ENCODE measurements around the gene TRPV5.

TRPV5 gene

DNA sequence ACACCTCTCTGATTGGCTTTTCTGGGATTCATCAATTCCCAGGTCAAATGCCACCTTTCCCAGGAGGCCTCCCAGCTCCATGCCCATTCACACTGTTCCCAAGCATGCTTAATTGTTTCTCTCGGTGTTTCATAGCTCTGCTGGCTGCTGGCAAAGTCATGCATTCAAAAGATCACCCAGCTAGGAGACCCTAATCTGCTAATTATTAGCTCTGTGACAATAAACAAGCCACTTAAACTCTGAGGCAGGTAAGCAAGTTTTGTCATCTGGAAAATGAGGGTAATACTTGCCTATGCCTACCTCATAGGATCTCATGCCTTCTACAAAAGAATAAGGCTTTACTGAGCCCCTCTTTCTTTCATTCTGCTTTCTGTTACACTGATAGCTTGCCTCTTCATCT lies 29.4 kb upstream of the TRPV5 start:
- TF ChIP-seq, protein P1, sequence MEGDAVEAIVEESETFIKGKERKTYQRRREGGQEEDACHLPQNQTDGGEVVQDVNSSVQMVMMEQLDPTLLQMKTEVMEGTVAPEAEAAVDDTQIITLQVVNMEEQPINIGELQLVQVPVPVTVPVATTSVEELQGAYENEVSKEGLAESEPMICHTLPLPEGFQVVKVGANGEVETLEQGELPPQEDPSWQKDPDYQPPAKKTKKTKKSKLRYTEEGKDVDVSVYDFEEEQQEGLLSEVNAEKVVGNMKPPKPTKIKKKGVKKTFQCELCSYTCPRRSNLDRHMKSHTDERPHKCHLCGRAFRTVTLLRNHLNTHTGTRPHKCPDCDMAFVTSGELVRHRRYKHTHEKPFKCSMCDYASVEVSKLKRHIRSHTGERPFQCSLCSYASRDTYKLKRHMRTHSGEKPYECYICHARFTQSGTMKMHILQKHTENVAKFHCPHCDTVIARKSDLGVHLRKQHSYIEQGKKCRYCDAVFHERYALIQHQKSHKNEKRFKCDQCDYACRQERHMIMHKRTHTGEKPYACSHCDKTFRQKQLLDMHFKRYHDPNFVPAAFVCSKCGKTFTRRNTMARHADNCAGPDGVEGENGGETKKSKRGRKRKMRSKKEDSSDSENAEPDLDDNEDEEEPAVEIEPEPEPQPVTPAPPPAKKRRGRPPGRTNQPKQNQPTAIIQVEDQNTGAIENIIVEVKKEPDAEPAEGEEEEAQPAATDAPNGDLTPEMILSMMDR (IDR thresholded peaks at IDR 0.05; ENCODE audit: control insufficient read depth, extremely low read depth, insufficient read depth) = no peak
- DNase-seq (ENCODE audit: low read depth) = no peak
- H3K4me3 ChIP-seq (ENCODE audit: low read depth, low read length) = no peak overlapping the region

- TF ChIP-seq, protein P1 (IDR thresholded peaks at IDR 0.05; ENCODE audit: control insufficient read depth, extremely low read depth, insufficient read depth) = no peak
- DNase-seq (ENCODE audit: low read depth) = no peak
- H3K4me3 ChIP-seq (ENCODE audit: low read depth, low read length) = no peak within 1 kb of the TSS
Measured at GRCh38 chr7:142961973-142962926, 28.7 kb upstream of the TRPV5 start, which contains the start of gene KEL. Gene KEL (minus strand): TSS chr7:142962363. CDS start chr7:142962206, 157 bp downstream.

DNA sequence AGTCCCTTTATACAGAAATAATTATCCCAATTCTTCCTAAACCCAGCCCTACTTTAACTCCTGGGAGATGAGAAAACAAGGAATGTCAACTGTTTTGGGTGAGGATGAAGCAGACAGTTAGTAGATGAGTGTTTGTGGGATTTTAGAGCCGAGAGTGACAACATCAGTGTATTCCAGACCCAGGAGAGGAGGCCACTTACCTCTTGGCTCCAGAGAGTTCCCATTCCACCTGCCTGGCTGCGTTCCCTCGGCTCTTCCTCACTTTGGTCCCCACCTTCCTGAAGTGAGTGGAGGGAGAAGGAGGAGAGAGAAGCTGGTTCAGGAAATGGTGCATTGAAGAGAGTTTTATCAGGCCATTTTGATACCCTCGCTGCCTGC lies 28.0 kb upstream of the TRPV5 start:
- TF ChIP-seq, protein P1 (IDR thresholded peaks at IDR 0.05; ENCODE audit: control insufficient read depth, extremely low read depth, insufficient read depth) = no peak
- no peak for DNase-seq (ENCODE audit: low read depth)
- H3K4me3 ChIP-seq (ENCODE audit: low read depth, low read length) = no peak overlapping the region

DNA sequence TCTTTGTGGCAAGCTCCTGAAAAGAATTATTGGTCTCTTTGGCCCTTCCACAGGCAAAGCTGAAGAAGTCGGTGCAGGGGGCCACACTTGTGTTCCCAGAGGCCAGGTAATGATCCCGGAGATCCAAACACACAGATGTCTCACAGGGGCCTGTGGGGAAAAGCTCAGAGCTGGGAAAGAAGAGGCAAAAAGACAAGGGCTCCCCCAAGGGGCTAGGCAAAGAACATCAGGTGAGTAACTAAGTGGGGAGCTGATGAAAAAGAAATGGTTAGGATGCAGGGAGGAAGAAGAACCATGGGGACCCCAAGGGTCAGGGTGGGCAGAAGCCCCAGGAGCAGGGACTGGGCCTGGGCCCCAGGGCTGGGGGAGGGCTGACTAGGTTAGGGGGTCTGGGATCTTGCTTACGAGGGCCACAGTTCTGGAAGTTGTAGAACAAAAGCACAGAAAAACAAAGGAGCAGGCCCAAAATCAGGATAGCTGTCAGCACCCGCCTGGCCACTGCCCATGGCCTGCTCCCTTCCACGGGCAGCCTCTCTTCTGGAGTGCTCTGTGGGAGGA lies 27.5 kb upstream of the TRPV5 start:
- DNase-seq (ENCODE audit: low read depth) = no peak
- no peak overlapping the region for H3K4me3 ChIP-seq (ENCODE audit: low read depth, low read length)
- TF ChIP-seq, protein P1 (IDR thresholded peaks at IDR 0.05; ENCODE audit: control insufficient read depth, extremely low read depth, insufficient read depth) = peak; percentile 47

- no peak overlapping the region for H3K4me3 ChIP-seq (ENCODE audit: low read depth, low read length)
- no peak for DNase-seq (ENCODE audit: low read depth)
- TF ChIP-seq, protein P1 (IDR thresholded peaks at IDR 0.05; ENCODE audit: control insufficient read depth, extremely low read depth, insufficient read depth) = no peak
Measured at GRCh38 chr7:142959202-142959601, 25.7 kb upstream of the TRPV5 start.

DNA sequence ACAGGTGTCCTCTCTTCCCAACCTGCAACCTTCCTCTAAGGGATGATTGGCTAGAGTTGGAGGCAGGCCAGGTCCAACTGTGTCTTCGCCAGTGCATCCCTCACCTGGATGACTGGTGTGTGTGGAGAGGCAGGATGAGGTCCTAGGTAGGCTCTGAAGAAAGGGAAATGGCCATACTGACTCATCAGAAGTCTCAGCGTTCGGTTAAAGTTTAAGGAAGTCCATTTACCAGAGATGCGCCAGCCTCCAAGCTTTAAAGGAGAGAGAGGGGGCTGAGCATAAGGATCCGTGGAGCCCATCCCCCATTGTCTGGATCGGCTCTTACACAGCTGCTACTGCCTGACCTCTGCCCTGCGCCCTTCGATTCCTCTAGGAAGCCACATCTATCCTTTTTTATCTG lies 24.2 kb upstream of the TRPV5 start:
- no peak for DNase-seq (ENCODE audit: low read depth)
- TF ChIP-seq, protein P1 (IDR thresholded peaks at IDR 0.05; ENCODE audit: control insufficient read depth, extremely low read depth, insufficient read depth) = no peak
- no peak overlapping the region for H3K4me3 ChIP-seq (ENCODE audit: low read depth, low read length)

Measured in LNCaP clone FGC (cell line).